GM21576 (cell line): ENCODE data around the gene MAML1.
A peak's percentile ranks its signal among the peaks of the same experiment; 100 is the strongest.
"Not testable (repeated sequence)": the region's sequence is repeated elsewhere in the genome, so short reads cannot be mapped to it uniquely, and the experiment has no call there.

ENCODE experiments used
- ATAC-seq: cut with Tn5 transposase; IDR thresholded peaks from one replicate; pipeline ENCODE4 v1.9.1; 2021; ENCODE audit warnings: mild to moderate bottlenecking, moderate library complexity; ENCODE audit not compliant: unreplicated experiment

The MAML1 gene

GRCh38 chr5:179732412-179732917 lies at the start of gene MAML1:
Gene MAML1 (plus strand): TSS chr5:179732822. CDS start chr5:179733113, 291 bp downstream.
- peak; percentile 93 for ATAC-seq

GRCh38 chr5:179689212-179689611 lies 43.4 kb upstream of the MAML1 start:
- not testable (repeated sequence) for ATAC-seq

- ATAC-seq, result no peak
Observed at GRCh38 chr5:179694561-179694960, 38.1 kb upstream of the MAML1 start.

GRCh38 chr5:179696603-179697002 lies 36.0 kb upstream of the MAML1 start:
- ATAC-seq, result no peak

GRCh38 chr5:179697108-179697507 lies 35.5 kb upstream of the MAML1 start:
- ATAC-seq, result no peak

GRCh38 chr5:179697543-179697942 lies 35.1 kb upstream of the MAML1 start:
- ATAC-seq, result not testable (repeated sequence)

GRCh38 chr5:179697993-179698934 lies 34.4 kb upstream of the MAML1 start:
- peak; percentile 92 for ATAC-seq

GRCh38 chr5:179698935-179699615 lies 33.5 kb upstream of the MAML1 start, which contains the start of gene CANX:
Gene CANX (plus strand): TSS chr5:179698967. CDS start chr5:179705682, 6,715 bp downstream.
- ATAC-seq, result no peak

- ATAC-seq, result no peak
Observed at GRCh38 chr5:179699616-179700237, 32.9 kb upstream of the MAML1 start.

- ATAC-seq, result no peak
Observed at GRCh38 chr5:179700401-179700918, 32.2 kb upstream of the MAML1 start.

- no peak for ATAC-seq
Observed at GRCh38 chr5:179716286-179716685, 16.3 kb upstream of the MAML1 start.

- ATAC-seq, result no peak
Observed at GRCh38 chr5:179720222-179720621, 12.4 kb upstream of the MAML1 start.

- ATAC-seq, result no peak
Observed at GRCh38 chr5:179724163-179724562, 8.5 kb upstream of the MAML1 start.

GRCh38 chr5:179727106-179727505 lies 5.5 kb upstream of the MAML1 start:
- no peak for ATAC-seq

- ATAC-seq, result no peak
Observed at GRCh38 chr5:179729303-179729702, 3.3 kb upstream of the MAML1 start.

- ATAC-seq, result no peak
Observed at GRCh38 chr5:179729727-179730126, 2.9 kb upstream of the MAML1 start.

GRCh38 chr5:179730356-179730755 lies 2.3 kb upstream of the MAML1 start:
- no peak for ATAC-seq

- no peak for ATAC-seq
Observed at GRCh38 chr5:179730852-179731251, 1.8 kb upstream of the MAML1 start.

GRCh38 chr5:179731791-179732411 lies 721 bp upstream of the MAML1 start:
- ATAC-seq, result peak; percentile 11
